HCT116 (cell line): ENCODE data around the gene SYNGR3. TPM values are rescaled to one million over a fixed set of nuclear protein-coding genes. Genes with fewer than 3 reads are reported as not detected.

Source experiments
- ATAC-seq: fragments of 200-7000 bp; cut with Tn5 transposase; 2 replicates; pipeline ENCODE4 v1.9.1; 2020; ENCODE audit warnings: mild to moderate bottlenecking, moderate library complexity
- BruUV-seq: library from RNA; stranded (reverse); fragments of 400-500 nt; replicated peaks from 2 replicates; lab custom pipeline; 2021; lab: Mats Ljungman, UMichigan
- CTCF ChIA-PET: fragments of 300-600 bp; sonication (Branson Sonifier 250); formaldehyde crosslinking; loops from one replicate; lab custom pipeline; 2021; ENCODE audit warnings: antibody characterized with exemption; lab: Charles Lee
- POLR2A ChIA-PET: fragments of 300-600, 350-600 bp; sonication (Branson Sonifier 250); formaldehyde crosslinking; loops from one replicate; lab custom pipeline; 2021; ENCODE audit warnings: antibody characterized with exemption; lab: Charles Lee
- RAD21 ChIA-PET, 2 experiments: fragments of 300-600 bp; sonication (Branson Sonifier 250); formaldehyde crosslinking; loops; one replicate each; lab custom pipeline; 2023; ENCODE audit warnings: low total read pairs in 2 of 2; ENCODE audit not compliant: uncharacterized antibody in 2 of 2, unreplicated experiment in 2 of 2, low non-redundant PET in 1 of 2; lab: Charles Lee
- DNase-seq: peaks from one replicate; pipeline ENCODE4 v3.0.0-alpha.2; 2010; ENCODE audit warnings: low read depth, low spot score
- H2AFZ ChIP-seq: fragments of 200-600 bp; shearing (Covaris generic), sonication (generic); 2 replicates; pipeline ENCODE4 v1.6.1; 2017; ENCODE audit warnings: low read depth, mixed run types, mixed read lengths, antibody characterized with exemption, low read length; ENCODE audit not compliant: poor library complexity, severe bottlenecking
- H3K27ac ChIP-seq: 2 replicates; pipeline ENCODE4 v1.5.1; 2012; ENCODE audit warnings: low read depth, low read length
- H3K27me3 ChIP-seq: fragments of 200-600 bp; sonication (generic); 2 replicates; pipeline ENCODE4 v1.6.1; 2016; ENCODE audit warnings: mixed run types, low read length, mixed read lengths; ENCODE audit not compliant: insufficient read depth
- H3K36me3 ChIP-seq, 2 experiments: fragments of 200-500 bp in 1 of 2; fragments of 200-600 bp in 1 of 2; sonication (Bioruptor generic) in 1 of 2; sonication (generic) in 1 of 2; 2 replicates each; pipeline versions ENCODE4 v1.5.1 to v1.6.1; 2014 to 2016; ENCODE audit warnings: low read length in 2 of 2, inconsistent platforms in 1 of 2, mixed read lengths in 1 of 2, mixed run types in 1 of 2; ENCODE audit not compliant: insufficient read depth in 2 of 2, control insufficient read depth in 1 of 2
- H3K4me1 ChIP-seq, 2 experiments: fragments of 200-600 bp in 1 of 2; sonication (generic) in 1 of 2; 2 replicates each; pipeline versions ENCODE4 v1.5.1 to v1.6.1; 2012 to 2017; ENCODE audit warnings: low read length in 2 of 2, inconsistent platforms in 1 of 2, mild to moderate bottlenecking in 1 of 2, mixed read lengths in 1 of 2, mixed run types in 1 of 2, moderate library complexity in 1 of 2; ENCODE audit not compliant: insufficient read depth in 2 of 2, control insufficient read depth in 1 of 2
- H3K4me2 ChIP-seq: fragments of 200-600 bp; sonication (generic); 2 replicates; pipeline ENCODE4 v1.6.1; 2017; ENCODE audit warnings: mixed run types, low read length, mixed read lengths
- H3K4me3 ChIP-seq, 2 experiments: fragments of 200-600 bp in 1 of 2; sonication (generic) in 1 of 2; replicated peaks in 1 of 2; 2 replicates each; pipeline ENCODE4 v1.5.1; 2011 to 2016; ENCODE audit warnings: low read length in 2 of 2, control low read depth in 1 of 2, low read depth in 1 of 2, mild to moderate bottlenecking in 1 of 2, mixed read lengths in 1 of 2, mixed run types in 1 of 2
- H3K79me2 ChIP-seq: fragments of 200-600 bp; sonication (generic); 2 replicates; pipeline ENCODE4 v1.6.1; 2017; ENCODE audit warnings: mild to moderate bottlenecking, mixed run types, low read length, moderate library complexity, mixed read lengths; ENCODE audit not compliant: insufficient read depth
- H3K9ac ChIP-seq: fragments of 200-600 bp; sonication (generic); 2 replicates; pipeline ENCODE4 v1.6.1; 2016; ENCODE audit warnings: low read length, mixed read lengths
- H3K9me2 ChIP-seq: fragments of 200-600 bp; sonication (generic), shearing (Covaris generic); 2 replicates; pipeline ENCODE4 v1.6.1; 2017; ENCODE audit warnings: mixed run types, mild to moderate bottlenecking, moderate library complexity; ENCODE audit not compliant: insufficient read depth
- H3K9me3 ChIP-seq, 2 experiments: fragments of 200-500 bp in 1 of 2; fragments of 200-600 bp in 1 of 2; sonication (Bioruptor generic) in 1 of 2; sonication (generic) in 1 of 2; 2 replicates each; pipeline ENCODE4 v1.6.1; 2014 to 2017; ENCODE audit warnings: low read length in 2 of 2, mixed read lengths in 2 of 2, inconsistent platforms in 1 of 2, low read depth in 1 of 2, mild to moderate bottlenecking in 1 of 2, mixed run types in 1 of 2, moderate library complexity in 1 of 2; ENCODE audit not compliant: control insufficient read depth in 1 of 2, insufficient read depth in 1 of 2
- H4K20me1 ChIP-seq: fragments of 200-600 bp; sonication (generic), shearing (Covaris generic); 2 replicates; pipeline ENCODE4 v1.6.1; 2017; ENCODE audit warnings: mixed run types, mild to moderate bottlenecking, moderate library complexity; ENCODE audit not compliant: insufficient read depth
- CBX3 ChIP-seq: IDR thresholded peaks from 2 replicates; pipeline ENCODE4 v1.6.1; 2012; ENCODE audit warnings: low read depth
- ELF1 ChIP-seq: IDR thresholded peaks from 2 replicates; pipeline ENCODE4 v1.6.1; 2012; ENCODE audit warnings: low read depth, borderline replicate concordance
- EZH2 ChIP-seq: fragments of 200-600 bp; sonication (generic); IDR thresholded peaks from 2 replicates; pipeline ENCODE4 v1.6.1; 2017; ENCODE audit warnings: antibody characterized with exemption, mixed run types
- EZH2phosphoT487 ChIP-seq: fragments of 200-600 bp; IDR thresholded peaks from 2 replicates; pipeline ENCODE4 v1.6.1; 2018; ENCODE audit warnings: antibody characterized with exemption, borderline replicate concordance
- JUND ChIP-seq: IDR thresholded peaks from 2 replicates; pipeline ENCODE4 v1.6.1; 2012
- POLR2A ChIP-seq: IDR thresholded peaks from 2 replicates; pipeline ENCODE4 v1.7.0; 2011; ENCODE audit warnings: borderline replicate concordance; ENCODE audit not compliant: insufficient read depth, insufficient read length; ENCODE audit errors: extremely low read depth
- SIN3A ChIP-seq: IDR thresholded peaks from 2 replicates; pipeline ENCODE4 v1.6.1; 2012; ENCODE audit warnings: low read depth
- SP1 ChIP-seq: IDR thresholded peaks from 2 replicates; pipeline ENCODE4 v1.6.1; 2012; ENCODE audit warnings: low read depth
- SRF ChIP-seq: IDR thresholded peaks from 2 replicates; pipeline ENCODE4 v1.6.1; 2012; ENCODE audit warnings: low read depth
- TCF7L2 ChIP-seq: IDR thresholded peaks from 2 replicates; pipeline ENCODE4 v1.7.0; 2011; ENCODE audit warnings: borderline replicate concordance, inconsistent platforms; ENCODE audit not compliant: insufficient read depth, insufficient read length; ENCODE audit errors: extremely low read depth
- YY1 ChIP-seq: IDR thresholded peaks from 2 replicates; pipeline ENCODE4 v1.6.1; 2011; ENCODE audit warnings: low read length, low read depth, moderate library complexity, mild to moderate bottlenecking; ENCODE audit not compliant: insufficient replicate concordance; ENCODE audit errors: extremely low read depth
- ZNF274 ChIP-seq: fragments of 200-500 bp; sonication (Bioruptor generic); IDR thresholded peaks from 2 replicates; pipeline ENCODE4 v1.6.1; 2014; ENCODE audit warnings: mild to moderate bottlenecking, low read depth, low read length, inconsistent platforms
- intact Hi-C: fragments of 100-400 bp; cut with micrococcal nuclease; formaldehyde crosslinking; loops from 2 replicates; pipeline ENCODE4 v1.10.0; 2022
- total RNA-seq: library from RNA; stranded (reverse); gene quantifications from one replicate; pipeline ENCODE4 v1.2.1, GENCODE V29; 2021; ENCODE audit not compliant: unreplicated experiment
- TF ChIP-seq, protein P1 (sequence below): IDR thresholded peaks from 2 replicates; pipeline ENCODE4 v1.6.1; 2012
- TF ChIP-seq, protein P2 (sequence below), 3 experiments: fragments of 200-600 bp in 1 of 3; sonication (generic) in 1 of 3; IDR thresholded peaks in 2 of 3; conservative IDR thresholded peaks in 1 of 3; 2 replicates each; pipeline ENCODE4 v1.5.1; 2012 to 2017; ENCODE audit warnings: low read depth in 2 of 3, low read length in 2 of 3, antibody characterized with exemption in 1 of 3, borderline replicate concordance in 1 of 3, control low read depth in 1 of 3, mild to moderate bottlenecking in 1 of 3, mixed read lengths in 1 of 3, mixed run types in 1 of 3, moderate library complexity in 1 of 3; ENCODE audit not compliant: insufficient read depth in 1 of 3
- TF ChIP-seq, protein P3 (sequence below): IDR thresholded peaks from 2 replicates; pipeline ENCODE4 v1.6.1; 2012; ENCODE audit warnings: low read depth
- TF ChIP-seq, protein P4 (sequence below): IDR thresholded peaks from 2 replicates; pipeline ENCODE4 v1.6.1; 2012

Gene SYNGR3
- total RNA-seq, 1 experiment from 2014 or later = 11.5 TPM

DNA sequence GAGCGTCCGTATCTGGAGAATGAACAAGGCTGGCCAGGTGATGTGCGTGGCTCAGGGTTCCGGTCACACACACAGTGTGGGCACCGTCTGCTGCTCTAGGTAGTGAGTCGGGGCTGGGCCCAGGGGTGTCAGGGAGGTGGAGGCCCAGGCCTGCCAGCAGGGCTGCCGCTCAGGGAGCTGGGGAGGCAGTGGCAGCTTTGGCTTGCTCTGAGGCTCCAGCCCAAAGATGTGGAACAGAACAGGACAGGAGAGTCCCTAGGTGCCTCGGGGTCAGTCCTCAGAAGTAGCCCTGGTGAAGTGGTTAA, 13.6 kb upstream of the SYNGR3 start:
- RAD21 ChIA-PET = no interaction called here
- Histone ChIP-seq H2AFZ (no peak overlapping the region), H3K27me3 (no peaks in the 10 kb centered on the region), H4K20me1 (no peaks in the 10 kb centered on the region), H3K9me2 (no peaks in the 10 kb centered on the region), H3K4me1 (peaks cover 27 to 49% of the 10 kb centered on the region in 2 experiments), H3K27ac (no peak overlapping the region)
- CTCF ChIA-PET = no interaction called here
- no TSS peak for BruUV-seq
- ATAC-seq = no peak
- TF ChIP-seq ELF1 (no peak), EZH2phosphoT487 (no peak), SIN3A (no peak), SRF (no peak), ZNF274 (no peak), YY1 (no peak), SP1 (no peak), JUND (no peak), TCF7L2 (no peak), CBX3 (no peak), EZH2 (no peak), POLR2A (no peak)
- TF ChIP-seq, protein P1, sequence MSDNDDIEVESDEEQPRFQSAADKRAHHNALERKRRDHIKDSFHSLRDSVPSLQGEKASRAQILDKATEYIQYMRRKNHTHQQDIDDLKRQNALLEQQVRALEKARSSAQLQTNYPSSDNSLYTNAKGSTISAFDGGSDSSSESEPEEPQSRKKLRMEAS = no peak
- TF ChIP-seq, protein P2, sequence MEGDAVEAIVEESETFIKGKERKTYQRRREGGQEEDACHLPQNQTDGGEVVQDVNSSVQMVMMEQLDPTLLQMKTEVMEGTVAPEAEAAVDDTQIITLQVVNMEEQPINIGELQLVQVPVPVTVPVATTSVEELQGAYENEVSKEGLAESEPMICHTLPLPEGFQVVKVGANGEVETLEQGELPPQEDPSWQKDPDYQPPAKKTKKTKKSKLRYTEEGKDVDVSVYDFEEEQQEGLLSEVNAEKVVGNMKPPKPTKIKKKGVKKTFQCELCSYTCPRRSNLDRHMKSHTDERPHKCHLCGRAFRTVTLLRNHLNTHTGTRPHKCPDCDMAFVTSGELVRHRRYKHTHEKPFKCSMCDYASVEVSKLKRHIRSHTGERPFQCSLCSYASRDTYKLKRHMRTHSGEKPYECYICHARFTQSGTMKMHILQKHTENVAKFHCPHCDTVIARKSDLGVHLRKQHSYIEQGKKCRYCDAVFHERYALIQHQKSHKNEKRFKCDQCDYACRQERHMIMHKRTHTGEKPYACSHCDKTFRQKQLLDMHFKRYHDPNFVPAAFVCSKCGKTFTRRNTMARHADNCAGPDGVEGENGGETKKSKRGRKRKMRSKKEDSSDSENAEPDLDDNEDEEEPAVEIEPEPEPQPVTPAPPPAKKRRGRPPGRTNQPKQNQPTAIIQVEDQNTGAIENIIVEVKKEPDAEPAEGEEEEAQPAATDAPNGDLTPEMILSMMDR (IDR thresholded peaks at IDR 0.05 in 2 of 3, conservative IDR thresholded peaks at IDR 0.05 in 1 of 3; ENCODE audit: borderline replicate concordance in 1 of 3, insufficient read depth in 1 of 3, low read depth in 2 of 3, low read length in 2 of 3) = no peak
- TF ChIP-seq, protein P3, sequence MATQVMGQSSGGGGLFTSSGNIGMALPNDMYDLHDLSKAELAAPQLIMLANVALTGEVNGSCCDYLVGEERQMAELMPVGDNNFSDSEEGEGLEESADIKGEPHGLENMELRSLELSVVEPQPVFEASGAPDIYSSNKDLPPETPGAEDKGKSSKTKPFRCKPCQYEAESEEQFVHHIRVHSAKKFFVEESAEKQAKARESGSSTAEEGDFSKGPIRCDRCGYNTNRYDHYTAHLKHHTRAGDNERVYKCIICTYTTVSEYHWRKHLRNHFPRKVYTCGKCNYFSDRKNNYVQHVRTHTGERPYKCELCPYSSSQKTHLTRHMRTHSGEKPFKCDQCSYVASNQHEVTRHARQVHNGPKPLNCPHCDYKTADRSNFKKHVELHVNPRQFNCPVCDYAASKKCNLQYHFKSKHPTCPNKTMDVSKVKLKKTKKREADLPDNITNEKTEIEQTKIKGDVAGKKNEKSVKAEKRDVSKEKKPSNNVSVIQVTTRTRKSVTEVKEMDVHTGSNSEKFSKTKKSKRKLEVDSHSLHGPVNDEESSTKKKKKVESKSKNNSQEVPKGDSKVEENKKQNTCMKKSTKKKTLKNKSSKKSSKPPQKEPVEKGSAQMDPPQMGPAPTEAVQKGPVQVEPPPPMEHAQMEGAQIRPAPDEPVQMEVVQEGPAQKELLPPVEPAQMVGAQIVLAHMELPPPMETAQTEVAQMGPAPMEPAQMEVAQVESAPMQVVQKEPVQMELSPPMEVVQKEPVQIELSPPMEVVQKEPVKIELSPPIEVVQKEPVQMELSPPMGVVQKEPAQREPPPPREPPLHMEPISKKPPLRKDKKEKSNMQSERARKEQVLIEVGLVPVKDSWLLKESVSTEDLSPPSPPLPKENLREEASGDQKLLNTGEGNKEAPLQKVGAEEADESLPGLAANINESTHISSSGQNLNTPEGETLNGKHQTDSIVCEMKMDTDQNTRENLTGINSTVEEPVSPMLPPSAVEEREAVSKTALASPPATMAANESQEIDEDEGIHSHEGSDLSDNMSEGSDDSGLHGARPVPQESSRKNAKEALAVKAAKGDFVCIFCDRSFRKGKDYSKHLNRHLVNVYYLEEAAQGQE = no peak
- TF ChIP-seq, protein P4, sequence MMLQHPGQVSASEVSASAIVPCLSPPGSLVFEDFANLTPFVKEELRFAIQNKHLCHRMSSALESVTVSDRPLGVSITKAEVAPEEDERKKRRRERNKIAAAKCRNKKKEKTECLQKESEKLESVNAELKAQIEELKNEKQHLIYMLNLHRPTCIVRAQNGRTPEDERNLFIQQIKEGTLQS = no peak
- TF ChIP-seq, all 23 proteins: peak for 0
- peaks cover 0 to 41% of the 10 kb centered on the region in 2 experiments; a peak in 2 of 4 replicates for H3K36me3 ChIP-seq
- H3K9ac ChIP-seq = no peak overlapping the region
- POLR2A ChIA-PET = interaction anchor here (12.5 kb wide), 1 partner anchor 10 kb away, joined by 104 read pairs; the partner anchor contains the start of genes RNF151 and RPS2
- DNase-seq = no peak
- H3K79me2 ChIP-seq = peaks cover 32% of the 10 kb centered on the region
- H3K4me3 ChIP-seq = no peak overlapping the region
- no peak overlapping the region for H3K4me2 ChIP-seq
- intact Hi-C loops = no loop called here
- H3K9me3 ChIP-seq = no peaks in the 10 kb centered on the region
